ENCODE results near the gene PKP3.
A peak's percentile ranks its signal among the peaks of the same experiment; 100 is the strongest.
"Not testable (repeated sequence)": the region's sequence is repeated elsewhere in the genome, so short reads cannot be mapped to it uniquely, and the experiment has no call there.

PKP3 gene

DNA sequence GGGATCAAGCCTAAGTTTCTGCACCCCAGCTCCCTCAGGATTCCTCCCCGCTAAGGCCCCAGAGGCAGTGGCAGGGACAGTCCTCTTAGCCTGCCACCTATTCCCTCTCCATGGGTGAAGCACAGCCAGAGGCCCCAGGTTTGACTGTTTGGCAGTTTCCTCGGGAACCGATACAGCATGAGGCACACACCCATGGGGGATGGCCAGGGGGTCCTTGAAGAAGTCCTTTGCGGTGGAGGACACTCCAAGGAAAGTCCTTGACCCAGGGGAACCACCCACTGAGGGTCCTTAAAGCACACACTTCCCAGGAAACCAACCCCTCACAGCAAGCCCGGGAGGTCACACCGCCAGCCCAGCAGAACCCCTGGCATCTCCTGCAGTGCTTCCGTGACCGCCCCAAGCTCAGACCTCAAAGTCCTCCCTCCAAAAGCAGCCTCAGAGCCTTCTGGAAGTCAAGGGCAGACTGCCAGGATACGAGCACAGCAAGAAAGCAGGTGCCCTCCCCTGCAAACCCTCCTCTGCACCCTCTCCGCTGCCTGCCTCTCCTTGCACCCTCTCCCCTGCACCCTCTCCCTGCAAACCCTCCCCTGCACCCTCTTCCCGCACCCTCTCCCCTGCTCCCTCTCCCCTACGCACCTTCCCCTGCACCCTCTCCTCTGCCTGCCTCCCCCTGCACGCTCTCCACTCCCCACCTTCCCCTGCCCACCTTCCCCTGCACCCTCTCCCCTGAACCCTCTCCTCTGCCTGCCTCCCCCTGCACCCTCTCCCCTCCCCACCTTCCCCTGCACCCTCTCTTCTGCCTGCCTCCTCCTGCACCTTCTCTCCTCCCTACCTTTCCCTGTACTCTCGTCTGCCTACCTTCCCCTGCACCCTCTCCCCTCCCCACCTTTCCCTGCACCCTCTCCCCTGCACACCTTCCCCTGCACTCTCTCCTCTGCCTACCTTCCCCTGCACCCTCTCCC, 19.4 kb downstream of the PKP3 start:
- DNase-seq = no peak

DNA sequence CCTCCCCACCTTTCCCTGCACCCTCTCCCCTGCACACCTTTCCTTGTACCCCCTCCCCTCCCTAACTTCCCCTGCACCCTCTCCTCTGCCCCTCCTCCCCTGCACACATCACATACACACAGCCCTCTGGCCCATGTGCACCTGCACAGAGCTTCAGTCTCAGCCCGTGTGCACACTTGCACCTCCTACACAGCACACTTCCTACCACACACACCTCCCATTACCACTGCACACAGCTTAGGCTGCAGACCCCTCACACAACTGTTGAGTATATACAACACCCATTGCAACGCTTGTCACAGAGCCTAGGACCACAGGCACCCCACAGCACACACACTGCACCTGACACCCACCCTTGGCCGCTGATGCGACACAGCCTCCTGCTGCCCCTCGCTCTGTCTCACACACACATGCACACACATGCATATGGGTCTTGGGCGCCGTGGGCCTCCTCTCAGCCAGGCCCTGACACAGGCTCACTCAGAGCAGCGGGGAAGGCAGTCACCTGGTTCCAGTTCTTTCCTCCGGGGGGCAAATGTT, 20.4 kb downstream of the PKP3 start:
- no peak for DNase-seq

DNA sequence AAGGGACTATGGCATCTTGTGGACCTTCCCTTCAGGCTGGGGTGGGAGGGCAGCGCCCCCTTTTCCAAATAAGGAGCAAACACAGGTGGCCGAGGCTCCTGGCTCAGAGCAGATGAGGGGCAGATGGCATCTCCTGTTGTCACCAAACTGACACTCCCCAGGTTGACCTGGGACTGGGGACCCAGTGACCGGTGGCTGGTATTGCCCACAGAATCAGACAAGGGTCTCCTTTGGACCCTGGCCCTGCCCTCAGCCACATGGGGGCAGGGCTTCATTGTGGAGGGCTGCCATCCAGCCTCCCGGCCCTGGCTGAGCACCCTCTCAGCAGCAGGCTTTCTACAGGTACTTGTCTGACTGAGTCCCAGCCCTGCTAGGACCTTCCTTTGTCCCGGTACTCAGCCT, 21.6 kb downstream of the PKP3 start:
- no peak for DNase-seq

DNA sequence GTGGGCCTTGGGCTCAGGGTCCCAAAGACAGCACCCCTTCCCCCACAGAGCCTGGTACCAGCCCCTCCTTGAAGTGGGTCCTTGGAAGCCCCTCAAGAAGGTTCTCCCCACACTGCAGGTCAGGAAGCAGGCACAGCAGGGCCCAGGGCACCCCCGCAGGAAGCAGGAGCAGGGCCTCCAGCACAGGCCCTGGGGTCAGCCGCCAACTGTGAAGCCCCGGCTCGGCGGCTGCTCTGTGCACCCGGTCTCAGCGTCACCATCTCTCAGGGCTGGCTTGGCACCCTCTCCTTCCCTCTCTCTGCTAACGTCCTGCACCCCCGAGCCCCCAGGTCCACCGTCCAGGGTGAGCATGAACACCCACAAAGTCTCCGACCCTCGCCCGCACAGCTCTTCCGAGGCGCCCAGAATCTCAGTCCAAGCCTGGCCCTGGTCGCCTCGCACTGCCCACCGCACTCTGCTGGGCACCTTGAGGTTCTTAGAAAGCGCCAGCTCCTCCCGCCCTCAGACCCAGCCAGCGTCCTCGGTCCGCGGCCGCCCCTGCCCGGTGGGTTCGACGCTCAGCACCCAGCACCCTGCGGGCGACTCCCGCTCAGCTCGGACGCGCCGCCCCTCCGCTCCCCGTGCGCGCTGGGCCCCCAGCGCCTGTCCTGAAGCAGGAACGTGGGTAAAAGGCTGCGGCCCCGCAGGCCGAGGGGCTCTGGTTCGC, 22.2 kb downstream of the PKP3 start:
- DNase-seq = no peak

DNA sequence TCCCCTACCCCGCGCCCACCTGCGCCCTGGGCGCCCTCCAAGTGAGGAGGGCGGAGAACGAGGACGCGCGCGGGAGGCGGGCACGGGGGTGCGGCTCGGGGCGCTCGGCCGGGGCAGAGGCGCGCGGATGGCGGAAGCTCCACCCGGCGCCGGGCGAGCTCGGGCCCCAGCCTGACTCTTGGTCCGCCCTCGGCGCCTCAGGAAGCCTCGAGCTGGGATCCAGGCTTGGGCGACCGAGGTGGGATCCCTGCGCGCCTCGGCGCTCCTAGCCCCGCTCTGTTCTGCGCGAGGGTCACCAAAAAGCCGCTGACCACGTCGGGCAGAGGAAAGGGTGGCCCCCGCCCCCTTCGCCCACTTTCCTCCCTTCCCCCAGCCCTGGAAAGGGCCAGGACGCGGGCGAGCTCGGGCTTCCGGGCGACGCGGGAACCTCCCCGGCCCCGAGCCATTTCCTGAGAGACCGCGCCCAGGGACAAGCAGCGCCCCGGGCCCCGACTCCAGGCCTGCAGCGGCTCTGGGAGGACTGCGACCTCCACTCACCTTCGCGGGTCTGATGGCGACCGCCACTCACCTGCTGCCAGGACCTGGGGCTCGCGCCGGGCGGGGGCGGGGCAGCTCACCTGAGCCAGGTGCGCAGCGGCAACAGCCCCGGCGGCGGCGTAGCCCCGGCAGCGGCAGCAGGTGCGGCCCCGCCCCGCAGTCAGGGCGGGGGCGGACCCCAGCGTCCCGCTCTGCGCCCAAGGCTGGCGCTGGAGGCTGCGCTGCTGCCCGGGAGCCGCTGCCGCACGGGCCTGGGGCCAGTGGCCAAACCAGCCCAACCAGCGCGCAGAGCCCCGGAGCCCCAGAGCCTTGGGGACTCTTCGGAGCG, 23.0 kb downstream of the PKP3 start:
- peak; percentile 46 for DNase-seq

DNA sequence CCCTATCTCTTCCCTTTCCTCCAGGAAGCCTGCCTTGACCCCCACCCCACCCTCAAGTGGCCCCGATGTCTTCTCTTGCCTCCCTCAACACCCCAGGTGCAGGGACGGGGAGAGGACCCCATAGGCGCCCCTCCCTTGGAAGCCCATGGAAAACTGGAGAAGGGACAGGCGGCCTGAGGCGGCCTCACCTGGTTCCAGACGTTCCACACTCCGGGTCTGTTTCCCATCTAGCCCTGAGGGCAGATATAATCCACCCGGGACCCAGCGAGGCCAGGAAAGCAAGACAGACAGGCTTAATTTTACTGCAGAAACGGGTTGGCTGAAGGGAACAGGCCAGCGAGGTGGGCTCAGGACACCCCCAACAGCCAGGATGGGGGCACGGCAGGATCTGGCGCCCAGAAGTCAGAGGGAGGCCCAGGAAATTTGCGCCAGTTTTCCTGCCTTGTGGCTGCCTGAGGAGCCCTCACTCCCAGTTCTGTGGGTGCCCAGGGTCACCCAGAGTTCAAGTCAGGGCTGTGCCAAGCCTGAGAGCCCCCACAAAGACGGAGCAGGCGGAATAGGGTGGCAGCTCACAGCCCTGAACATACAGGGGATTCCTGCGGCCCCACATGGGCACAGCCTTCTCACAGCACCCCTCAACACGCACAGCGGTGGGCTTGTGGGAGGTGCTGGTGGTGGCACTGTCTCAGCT, 23.8 kb downstream of the PKP3 start:
- no peak for DNase-seq

DNA sequence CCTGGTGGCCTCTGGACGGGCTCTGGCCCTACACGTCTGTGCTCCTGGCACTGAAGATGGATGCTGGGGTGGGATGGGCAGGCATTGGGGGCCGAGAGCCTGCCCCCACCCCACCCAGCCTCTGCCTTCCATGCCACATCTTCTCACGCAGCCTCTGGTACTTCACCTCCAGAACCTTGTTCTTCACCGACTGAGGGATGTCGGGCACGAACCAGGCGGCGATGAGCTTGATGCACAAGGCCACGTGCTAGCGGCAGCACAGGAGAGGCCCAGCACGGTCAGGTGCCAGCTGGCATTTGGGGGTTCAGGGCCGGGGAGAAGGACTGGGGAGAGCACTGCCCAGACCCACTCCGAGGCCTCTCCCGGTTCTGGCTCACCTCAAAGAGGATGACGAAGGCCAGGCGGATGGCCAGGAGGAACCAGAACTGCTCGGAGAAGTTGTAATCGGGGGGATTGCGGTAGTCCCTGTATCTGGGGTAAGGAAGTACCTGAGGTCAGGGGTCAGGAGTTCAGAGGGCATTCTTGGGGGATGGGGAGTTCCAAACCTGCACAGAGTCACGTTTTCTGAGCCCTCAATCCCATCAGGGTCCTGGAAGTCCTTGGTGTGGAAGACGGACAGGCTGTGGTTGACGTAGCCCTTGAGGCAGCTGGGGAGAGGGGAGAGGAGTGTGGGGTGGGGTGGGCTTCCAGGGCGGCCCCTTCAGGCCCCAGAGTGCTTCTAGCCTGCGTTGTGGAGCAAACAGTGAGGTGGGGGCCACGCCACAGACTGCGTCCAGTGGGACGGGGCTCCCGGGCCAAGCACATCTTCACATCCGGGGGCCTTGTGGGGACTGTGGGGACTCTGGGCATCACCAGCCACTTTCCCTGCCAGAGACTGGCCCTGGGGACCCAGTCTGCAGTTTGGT, 24.6 kb downstream of the PKP3 start:
- DNase-seq = no peak

DNA sequence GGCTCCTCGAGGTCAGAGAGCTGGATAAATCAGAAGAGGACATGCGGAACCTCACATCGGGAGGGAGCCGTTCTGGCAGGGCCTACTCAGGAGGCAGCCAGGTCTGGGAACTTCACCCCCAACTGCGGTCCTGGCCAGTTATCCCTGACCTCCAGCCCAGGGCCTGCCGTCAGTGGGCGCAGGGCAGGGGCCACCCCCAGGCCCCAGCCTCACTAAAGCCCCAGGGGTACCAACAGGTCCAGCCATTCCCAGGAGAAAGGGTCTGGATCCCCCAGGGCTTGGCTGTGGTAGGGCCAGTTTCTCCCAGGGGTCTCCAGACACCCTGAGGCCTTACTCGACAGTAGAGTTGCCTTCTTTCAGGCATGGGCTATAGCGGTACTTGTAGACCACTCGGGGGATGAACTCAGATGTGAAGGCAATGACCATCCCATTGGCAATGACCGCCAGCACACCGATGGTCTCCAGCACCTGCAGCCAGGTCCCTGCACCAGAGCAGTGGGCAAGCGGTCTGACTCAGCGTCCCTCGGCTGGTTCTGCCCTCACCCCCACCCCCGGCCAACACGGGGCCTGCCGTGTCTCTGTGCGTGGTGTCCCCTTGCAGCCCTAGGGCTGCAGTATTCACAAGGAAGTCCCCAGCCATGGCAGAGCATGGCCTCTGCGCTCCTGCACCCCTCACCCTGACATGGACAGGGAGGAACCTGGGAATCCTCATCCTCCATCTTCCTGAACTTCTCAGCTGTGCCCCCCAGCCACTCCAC, 25.4 kb downstream of the PKP3 start:
- DNase-seq = no peak

DNA sequence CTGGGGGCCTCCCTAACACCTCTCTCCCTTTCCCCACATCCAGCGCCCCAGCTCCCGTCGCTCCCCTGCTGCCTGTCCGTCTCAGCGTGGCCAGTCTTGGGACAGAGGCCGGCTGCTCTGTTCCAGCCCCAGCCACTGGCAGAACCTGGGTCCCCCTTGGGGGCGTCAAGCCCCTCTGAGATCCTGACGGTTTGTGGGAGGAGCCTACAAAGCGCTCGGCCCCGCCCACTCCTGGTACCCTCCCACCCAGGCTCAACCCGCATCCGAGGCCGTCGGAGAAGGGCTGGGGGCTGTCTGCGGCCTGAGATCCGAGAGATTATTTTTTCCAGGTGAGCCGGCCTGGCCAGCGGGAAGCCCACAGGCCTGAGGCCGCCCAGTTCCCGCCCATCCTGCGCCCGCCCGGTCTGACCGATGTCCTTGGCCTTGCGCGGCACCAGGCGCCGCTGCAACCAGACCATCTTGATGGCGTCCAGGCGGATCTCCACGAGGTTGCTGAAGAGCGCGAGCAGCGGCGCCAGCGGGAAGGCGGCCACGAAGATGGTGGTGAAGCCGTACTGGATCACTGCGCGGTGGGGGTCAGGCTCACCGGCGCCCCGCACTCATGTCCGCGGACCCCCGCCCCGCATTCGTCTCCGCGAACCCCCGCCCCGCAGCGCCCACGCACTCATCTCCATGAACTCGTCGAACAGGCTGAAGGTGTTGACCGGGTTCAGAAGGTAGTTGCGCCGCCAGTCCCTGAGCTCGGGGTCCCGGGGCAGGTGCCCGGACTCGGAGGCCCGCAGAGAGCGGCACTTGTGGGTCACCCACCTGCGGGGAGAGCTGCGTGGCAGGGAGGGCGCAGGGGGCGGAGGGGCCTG, 26.3 kb downstream of the PKP3 start:
- DNase-seq = no peak

DNA sequence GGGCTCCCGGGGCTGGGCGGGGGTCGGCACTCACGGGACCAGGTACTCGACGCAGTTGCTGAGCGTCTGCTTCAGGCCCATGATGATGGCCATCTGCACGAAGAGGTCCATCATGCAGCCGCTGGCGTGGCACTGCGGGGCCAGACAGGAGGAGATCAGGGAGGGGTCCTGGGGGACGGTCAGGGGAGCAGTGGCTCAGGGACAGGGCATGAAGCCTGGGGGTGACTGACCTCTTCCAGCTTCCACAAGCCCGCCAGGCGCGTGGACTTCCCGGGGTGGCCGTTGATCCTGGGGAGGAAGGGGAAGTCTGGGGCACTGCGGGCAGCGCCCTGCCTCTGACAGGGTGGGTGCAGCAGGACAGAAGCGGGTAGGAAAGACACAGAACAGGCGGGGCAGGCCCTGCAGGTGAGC, 26.9 kb downstream of the PKP3 start:
- no peak for DNase-seq

DNA sequence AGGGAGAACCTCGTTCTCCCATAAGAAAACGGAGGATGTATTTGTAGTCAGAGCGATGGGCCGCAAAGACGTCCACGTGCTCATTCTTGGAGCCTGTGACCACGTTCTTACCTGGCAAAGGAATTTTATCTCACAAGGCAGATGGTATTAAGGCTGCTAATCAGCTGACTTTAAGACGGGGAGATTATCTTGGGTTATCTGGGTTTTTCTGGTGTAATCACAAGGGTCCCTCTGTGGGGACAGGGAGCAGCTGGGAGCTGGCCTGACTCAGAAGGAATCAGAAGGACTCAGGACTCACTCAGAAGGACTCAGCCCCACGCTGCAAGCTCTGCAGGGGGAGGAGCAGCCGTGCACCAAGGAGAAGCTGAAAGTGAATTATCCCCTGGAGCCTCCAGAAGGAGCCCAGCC, 28.2 kb downstream of the PKP3 start:
- DNase-seq = no peak

DNA sequence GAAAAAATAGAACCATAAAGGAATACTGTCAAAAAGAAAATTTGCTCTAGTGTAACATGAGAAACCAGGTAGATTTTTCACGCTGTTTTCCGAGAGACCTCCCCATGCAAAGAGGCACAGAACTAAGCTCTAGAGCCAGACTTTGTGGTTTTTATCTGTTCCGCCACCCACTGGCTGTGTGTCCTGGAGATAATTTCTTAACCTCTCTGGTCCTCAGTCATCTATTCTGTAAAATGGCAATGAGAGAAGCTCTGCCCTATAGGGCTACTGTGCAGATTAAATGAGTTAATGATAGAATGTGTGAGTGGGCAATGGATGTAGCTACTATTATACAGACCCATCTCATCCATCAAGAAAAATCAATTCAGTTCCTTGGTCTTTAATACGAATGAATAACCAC, 30.2 kb downstream of the PKP3 start:
- DNase-seq = no peak

DNA sequence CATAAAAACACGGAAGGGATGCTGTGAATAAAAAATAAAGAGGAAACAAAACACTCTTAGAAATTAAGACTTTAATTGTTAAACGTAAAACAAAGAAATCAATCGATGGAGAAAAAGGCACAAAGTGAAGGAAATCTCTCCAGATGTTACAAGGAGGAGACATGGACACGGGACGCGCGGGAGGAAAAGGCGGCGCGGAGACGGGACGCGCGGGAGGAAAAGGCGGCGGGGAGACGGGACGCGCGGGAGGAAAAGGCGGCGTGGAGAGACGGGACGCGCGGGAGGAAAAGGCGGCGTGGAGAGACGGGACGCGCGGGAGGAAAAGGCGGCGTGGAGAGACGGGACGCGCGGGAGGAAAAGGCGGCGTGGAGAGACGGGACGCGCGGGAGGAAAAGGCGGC, 30.8 kb downstream of the PKP3 start:
- not testable (repeated sequence) for DNase-seq

DNA sequence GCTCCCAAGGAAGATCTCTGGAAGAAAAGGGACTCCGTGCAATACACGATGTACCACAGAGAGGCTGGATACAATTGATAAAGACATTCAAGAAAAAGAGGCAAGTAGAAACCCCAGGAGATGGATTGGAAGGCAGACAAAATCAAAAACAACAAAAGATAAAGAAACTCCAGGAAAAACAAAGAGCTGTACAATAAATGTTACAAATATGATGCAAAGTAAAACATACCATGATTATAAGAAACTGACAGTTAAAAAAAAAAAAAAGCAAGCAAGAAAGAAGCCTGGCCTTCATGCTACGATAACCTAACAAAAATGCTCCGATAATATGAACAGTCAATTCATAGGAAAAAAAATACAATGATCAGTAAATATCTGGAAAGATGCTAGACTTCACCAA, 31.3 kb downstream of the PKP3 start:
- DNase-seq = no peak

DNA sequence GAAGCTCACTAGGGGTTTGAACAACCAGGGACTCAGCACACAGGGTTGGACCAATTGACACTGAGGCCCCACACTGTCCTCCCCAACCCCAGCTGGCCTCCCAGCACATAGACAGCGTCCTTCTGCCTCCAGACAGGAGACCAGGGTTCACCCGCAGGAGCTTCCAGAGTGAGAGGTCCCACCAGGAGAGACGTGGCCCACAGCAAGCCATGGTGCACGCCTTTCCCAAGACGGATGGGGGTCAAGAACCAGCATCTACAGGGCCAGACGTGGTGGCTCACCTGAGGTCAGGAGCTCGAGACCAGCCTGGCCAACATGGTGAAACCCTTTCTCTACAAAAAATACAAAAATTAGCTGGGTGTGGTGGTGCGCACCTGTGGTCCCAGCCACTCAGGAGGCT, 32.8 kb downstream of the PKP3 start:
- no peak for DNase-seq

DNA sequence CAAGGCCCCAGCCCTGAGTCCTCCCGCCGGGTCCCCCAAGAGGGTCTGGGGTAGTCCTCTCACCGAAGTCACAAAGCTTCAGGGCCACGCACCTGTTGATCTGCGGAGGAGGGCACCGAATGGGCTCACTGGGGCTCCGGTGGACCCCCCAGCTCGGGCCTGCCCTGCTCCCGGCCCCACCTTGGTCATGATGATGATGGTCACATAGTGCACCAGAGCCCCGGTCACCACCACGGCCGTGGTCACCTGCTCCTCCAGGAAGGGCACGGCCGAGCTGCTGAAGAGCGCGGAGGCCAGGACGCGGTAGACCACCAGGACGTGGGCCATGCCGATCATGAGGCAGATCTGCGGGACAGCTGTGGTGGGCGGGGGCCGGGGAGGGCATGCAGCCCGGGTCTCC, 34.3 kb downstream of the PKP3 start:
- no peak for DNase-seq

DNA sequence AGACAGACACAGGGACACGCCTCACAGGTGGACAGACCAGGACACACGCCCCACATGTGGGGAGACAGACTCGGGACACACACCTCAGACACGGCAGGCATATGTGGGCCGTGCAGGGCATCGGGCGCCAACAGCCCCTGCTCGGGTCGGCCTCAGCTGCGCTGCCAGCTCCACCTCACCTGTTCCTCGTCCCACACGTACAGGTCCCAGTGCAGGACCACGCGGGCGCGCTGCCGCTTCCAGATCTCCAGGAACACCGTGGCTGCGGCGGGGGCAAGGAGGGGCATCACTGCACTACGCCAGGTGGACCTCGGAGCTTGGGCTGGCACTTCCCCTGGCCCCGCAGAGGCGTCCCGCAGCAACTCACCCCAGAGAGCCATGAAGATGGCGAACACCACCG, 35.4 kb downstream of the PKP3 start:
- no peak for DNase-seq

DNA sequence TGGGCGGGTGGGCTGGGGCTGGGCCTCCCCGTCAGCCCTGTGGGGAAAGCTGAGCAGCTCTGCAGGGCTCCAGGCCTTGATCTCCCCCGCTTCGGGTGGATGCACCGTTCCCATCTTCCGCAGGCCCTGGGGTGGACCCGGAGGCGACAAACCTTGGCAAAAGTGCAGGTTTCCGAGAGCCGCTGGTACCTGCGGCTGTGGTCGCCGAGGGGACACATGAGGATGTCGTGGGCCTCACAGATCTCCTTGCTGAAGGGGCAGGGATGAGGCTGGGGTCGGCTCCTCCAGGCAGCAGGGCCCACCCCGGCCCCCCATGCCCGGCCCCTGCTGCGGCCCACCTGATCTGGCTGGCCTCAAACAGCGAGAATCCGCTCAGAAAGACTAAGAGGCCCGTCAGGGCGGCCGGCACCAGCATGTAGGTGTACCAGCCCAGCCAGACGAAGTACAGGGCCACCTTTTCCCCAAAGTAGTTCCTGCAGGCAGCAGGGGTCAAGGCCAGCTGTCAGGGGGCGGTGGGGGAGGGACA, 36.0 kb downstream of the PKP3 start:
- DNase-seq = no peak

DNA sequence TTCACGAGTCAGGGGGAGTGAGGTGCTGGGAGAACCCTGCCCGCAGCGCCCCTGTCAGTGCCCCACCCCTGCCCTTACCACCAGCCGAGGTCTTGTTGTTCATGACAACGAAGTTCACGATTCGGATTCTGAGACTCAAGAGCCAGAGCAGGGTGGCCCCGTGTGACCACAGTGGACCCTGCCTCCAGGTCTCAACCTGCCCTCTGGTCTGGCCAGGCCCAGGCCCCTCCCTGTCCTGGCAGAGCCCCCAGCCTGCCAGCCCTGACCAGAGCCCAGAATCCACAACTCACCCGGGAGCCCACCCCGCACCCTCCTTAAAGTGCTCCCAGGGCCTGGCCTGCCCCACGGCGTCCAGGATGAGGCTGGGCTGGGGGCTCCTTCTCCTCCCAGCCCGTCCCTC, 37.9 kb downstream of the PKP3 start:
- DNase-seq = no peak

Measured in activated effector memory CD4-positive, alpha-beta T cell treated with Interleukin-2 at 50 U/mL for 16 hours (primary cell).